Head of caudate nucleus (tissue), 42 donors: ENCODE measurements around the gene CUL4A.

Experiments
- DNase-seq, 42 donors: peaks; one replicate each; pipeline versions ENCODE4 v3.0.0 to v3.0.0-alpha.2; 2020 to 2021; ENCODE audit warnings: mixed read lengths in 7 of 42
- intact Hi-C: fragments of 100-400 bp; cut with DNase I; formaldehyde crosslinking; loops from one replicate; pipeline ENCODE4 v1.15.0; 2022

CUL4A gene

GRCh38 chr13:113203507-113204377 is 5.7 kb upstream of the CUL4A start:
- intact Hi-C loops: loop anchor here (5.0 kb wide), 1 partner anchor 46 kb away; the partner anchor contains the start of gene PROZ
- no peak for DNase-seq

GRCh38 chr13:113204378-113204734 is 5.1 kb upstream of the CUL4A start:
- intact Hi-C loops: loop anchor here (5.0 kb wide), 1 partner anchor 47 kb away; the partner anchor contains the start of gene PROZ
- no peak for DNase-seq

- DNase-seq: no peak
- intact Hi-C loops: loop anchor here (5.0 kb wide), 2 partner anchors 92 to 168 kb away; partner anchors contain the start of gene LAMP1
These were observed 3.9 kb upstream of the CUL4A start for GRCh38 chr13:113205428-113205931.

GRCh38 chr13:113207460-113207859 is 2.0 kb upstream of the CUL4A start:
- DNase-seq: no peak
- intact Hi-C loops: loop anchor here (5.0 kb wide), 2 partner anchors 90 to 170 kb away; partner anchors contain the start of gene LAMP1

- peak in 16 of 42 donors; percentile 4 to 42 (median 18) for DNase-seq
- intact Hi-C loops: loop anchor here (5.0 kb wide), 2 partner anchors 89 to 171 kb away; partner anchors contain the start of gene LAMP1
These were observed 1.5 kb upstream of the CUL4A start for GRCh38 chr13:113207890-113208420.

GRCh38 chr13:113208421-113209335 is 735 bp upstream of the CUL4A start, which contains the start of gene PCID2:
TSS of gene PCID2 (minus strand) at chr13:113208669. CDS start at chr13:113208634, 35 bp downstream.
- DNase-seq: peak; percentile 69 to 96 (median 91)
- intact Hi-C loops: loop anchor here (5.0 kb wide), 2 partner anchors 89 to 171 kb away; partner anchors contain the start of gene LAMP1

GRCh38 chr13:113209759-113210421 is 477 bp downstream of the CUL4A start:
- DNase-seq: peak in 40 of 42 donors; percentile 30 to 77 (median 57)
- intact Hi-C loops: loop anchor here (5.0 kb wide), 2 partner anchors 87 to 173 kb away; partner anchors contain the start of gene LAMP1

- intact Hi-C loops: no loop called here
- no peak for DNase-seq
These were observed 1.4 kb downstream of the CUL4A start for GRCh38 chr13:113210833-113211232.

GRCh38 chr13:113211774-113212173 is 2.4 kb downstream of the CUL4A start:
- DNase-seq: no peak
- intact Hi-C loops: no loop called here

GRCh38 chr13:113216254-113217048 is 7.0 kb downstream of the CUL4A start:
- intact Hi-C loops: no loop called here
- peak in 34 of 42 donors; percentile 9 to 73 (median 40) for DNase-seq

- DNase-seq: no peak
- intact Hi-C loops: no loop called here
These were observed 9.2 kb downstream of the CUL4A start for GRCh38 chr13:113218586-113218985.

- intact Hi-C loops: no loop called here
- DNase-seq: no peak
These were observed 10.0 kb downstream of the CUL4A start for GRCh38 chr13:113219256-113219940.

GRCh38 chr13:113220141-113220598 is 10.8 kb downstream of the CUL4A start:
- no peak for DNase-seq
- intact Hi-C loops: no loop called here

- peak in 5 of 42 donors; percentile 10 to 36 (median 14) for DNase-seq
- intact Hi-C loops: no loop called here
These were observed 11.5 kb downstream of the CUL4A start for GRCh38 chr13:113220877-113221276.

- intact Hi-C loops: no loop called here
- DNase-seq: no peak
These were observed 13.7 kb downstream of the CUL4A start for GRCh38 chr13:113223070-113223469.

- DNase-seq: no peak
- intact Hi-C loops: no loop called here
These were observed 15.1 kb downstream of the CUL4A start for GRCh38 chr13:113224486-113224885.

- intact Hi-C loops: no loop called here
These were observed 16.1 kb downstream of the CUL4A start for GRCh38 chr13:113225515-113225914.

More at GRCh38 chr13:113225515-113225914, 16.1 kb downstream of the CUL4A start:
- no peak for DNase-seq
